ENCODE data around the gene STX16.

GRCh38 chr20:58695895-58696375 is 44.9 kb downstream of the STX16 start:
- TF ChIP-seq POLR2AphosphoS5 (IDR thresholded peaks at IDR 0.05; ENCODE audit: low read depth, low read length) (no peak), TAF1 (IDR thresholded peaks at IDR 0.05; ENCODE audit: borderline replicate concordance, insufficient read depth, low read length) (no peak), FOXP2 (optimal IDR thresholded peaks at IDR 0.05; ENCODE audit: borderline replicate concordance, extremely low read depth, extremely low read length, insufficient read depth) (no peak)

Measured in PFSK-1 (cell line).